Activated T-cell treated with anti-CD3 and anti-CD28 coated beads for 48 hours (primary cell): ENCODE results near the gene LDB2.
"Not testable (repeated sequence)": the region's sequence is repeated elsewhere in the genome, so short reads cannot be mapped to it uniquely, and the experiment has no call there.

Experiments
- DNase-seq: peaks from one replicate; pipeline ENCODE4 v3.0.0-alpha.2; 2020; ENCODE audit warnings: low read depth

LDB2 gene

GRCh38 chr4:16596267-16596666 lies 302.2 kb downstream of the LDB2 start:
- DNase-seq, result no peak

DNA sequence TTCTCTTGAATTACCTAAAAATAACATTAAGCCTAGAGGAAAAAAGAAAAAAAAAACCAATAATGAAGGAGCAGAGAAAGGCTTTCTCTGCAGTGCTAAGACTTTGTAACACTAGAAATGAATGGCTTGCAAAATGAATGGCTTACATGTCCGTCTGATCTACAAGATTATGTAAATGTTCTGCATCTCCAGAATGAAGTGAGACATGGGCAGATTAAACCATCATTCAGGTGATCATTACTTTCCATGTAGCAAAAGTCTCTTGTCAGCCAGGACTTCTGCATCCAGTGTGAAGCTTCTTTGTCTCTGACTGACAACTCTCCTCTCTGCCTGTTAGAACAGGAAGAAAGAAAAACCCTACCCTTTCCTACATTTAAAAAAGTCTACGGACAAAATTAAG lies 304.3 kb downstream of the LDB2 start:
- no peak for DNase-seq

- DNase-seq, result no peak
These were observed 305.1 kb downstream of the LDB2 start for GRCh38 chr4:16593386-16593785.

- DNase-seq, result no peak
These were observed 307.1 kb downstream of the LDB2 start for GRCh38 chr4:16591272-16591826.

DNA sequence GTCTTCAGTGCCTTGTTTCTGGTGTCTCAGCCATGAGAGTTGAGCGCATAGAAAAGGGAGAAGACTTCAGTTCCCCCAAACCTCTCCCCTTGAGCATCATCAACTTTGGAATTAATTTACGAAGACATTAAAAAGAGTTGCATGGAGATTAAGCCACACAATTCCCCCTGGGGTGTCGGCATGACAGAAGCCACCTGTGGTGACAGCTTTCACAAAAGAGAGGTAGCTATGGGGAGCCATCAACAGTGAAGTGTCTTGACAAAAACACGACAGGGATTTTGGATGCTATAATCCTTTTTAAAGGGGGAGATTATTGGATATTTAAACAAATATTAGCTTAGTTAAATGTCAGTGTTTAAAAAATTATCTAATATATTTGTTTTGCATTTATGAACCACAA lies 307.6 kb downstream of the LDB2 start:
- DNase-seq, result no peak

- no peak for DNase-seq
These were observed 309.8 kb downstream of the LDB2 start for GRCh38 chr4:16588651-16589050.

- DNase-seq, result no peak
These were observed 310.3 kb downstream of the LDB2 start for GRCh38 chr4:16588149-16588548.

DNA sequence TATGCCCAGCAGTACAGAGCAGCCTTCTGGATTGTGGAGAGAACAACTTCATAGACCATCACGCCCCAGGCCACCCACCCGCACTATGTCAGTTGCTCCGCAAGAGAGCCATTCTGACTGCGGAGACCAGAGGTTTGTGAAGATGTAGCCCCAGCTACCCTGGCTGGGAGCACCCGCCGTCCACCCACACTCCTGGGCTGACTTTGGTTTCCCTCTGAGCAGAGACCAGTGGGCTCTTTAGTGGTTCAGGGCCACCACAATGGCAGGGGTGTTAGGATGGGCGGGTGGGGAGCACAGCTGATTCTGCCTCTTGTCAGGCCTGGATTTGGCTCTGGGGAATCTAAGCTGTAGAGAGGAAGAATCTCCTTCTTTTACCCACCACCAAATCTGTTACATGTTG lies 313.4 kb downstream of the LDB2 start:
- DNase-seq, result no peak

DNA sequence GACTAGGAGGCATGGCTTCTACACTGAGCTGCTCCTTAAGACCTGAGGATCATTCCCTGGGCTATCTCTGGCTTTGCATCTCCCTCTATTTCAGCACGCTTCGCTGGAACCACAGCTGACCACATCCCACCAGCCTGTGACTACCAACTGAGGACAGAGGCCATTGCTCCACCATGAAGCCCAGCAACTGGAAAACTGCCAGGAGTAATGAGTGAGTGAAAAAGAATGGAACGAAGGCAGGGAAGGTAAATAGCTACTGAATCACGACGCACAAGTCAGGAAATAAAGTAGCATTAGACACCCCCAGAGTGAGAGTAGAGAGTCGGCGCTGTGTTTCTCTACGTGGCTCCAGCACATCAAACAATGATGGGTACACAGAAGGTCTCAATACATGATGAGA lies 314.7 kb downstream of the LDB2 start:
- DNase-seq, result no peak

DNA sequence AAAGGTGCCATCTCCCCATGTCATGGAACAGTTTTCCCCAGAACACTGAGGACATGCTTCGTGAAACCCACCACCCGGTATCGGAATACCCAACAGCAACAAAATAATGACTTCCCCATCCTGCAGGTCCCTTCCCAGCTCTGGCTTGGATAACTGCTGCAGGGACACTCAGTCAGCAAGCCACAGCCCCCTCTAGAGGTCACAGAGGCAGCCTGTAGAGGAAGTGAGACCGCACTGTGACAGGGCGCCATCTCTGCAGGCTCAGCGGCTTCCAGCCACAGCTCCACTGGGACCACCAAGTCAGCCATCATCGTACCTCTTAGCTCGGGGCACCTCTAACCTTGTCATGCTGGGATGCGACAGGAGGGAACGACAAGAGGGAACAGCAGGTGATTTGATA lies 315.9 kb downstream of the LDB2 start:
- DNase-seq, result no peak

GRCh38 chr4:16582036-16582435 lies 316.4 kb downstream of the LDB2 start:
- no peak for DNase-seq

DNA sequence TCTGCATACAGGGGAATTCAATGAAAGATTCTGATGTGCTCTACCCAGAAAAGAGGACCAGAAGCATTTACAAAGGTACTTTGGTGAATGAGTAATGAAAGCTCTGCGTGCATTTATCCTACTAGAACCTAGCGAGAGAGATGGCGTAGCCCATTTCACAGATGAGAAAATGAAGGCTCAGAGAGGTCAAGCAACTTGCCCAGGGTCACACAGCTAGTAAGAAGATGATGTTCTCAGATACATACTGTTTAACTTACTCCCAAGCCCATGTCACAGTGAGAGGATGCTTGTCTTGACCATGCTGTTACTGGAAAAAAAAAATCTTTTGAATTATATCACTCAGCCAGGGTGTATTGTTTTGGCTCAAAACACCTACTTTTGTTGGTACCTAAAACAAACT lies 317.3 kb downstream of the LDB2 start:
- no peak for DNase-seq

GRCh38 chr4:16580514-16580913 lies 317.9 kb downstream of the LDB2 start:
- DNase-seq, result no peak

DNA sequence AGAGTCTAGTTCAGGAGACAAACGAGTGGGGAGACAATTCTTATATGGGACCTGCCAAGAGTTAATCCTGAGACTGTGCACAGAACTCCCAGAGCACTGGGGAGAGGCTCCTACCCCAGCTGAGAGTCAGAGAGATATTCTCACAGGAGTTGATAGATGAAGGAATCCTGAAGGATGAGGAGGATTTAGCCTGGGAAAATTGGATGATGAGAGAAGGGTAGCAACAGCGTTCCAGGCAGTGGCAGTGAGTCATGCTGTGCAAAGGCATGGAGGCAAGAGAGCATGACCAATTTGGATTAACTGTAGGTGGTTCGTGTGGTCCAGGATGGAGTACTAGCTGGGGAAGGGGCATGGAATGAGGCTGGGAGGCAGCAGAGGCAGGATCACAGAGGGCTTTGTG lies 318.6 kb downstream of the LDB2 start:
- no peak for DNase-seq

- DNase-seq, result no peak
These were observed 321.3 kb downstream of the LDB2 start for GRCh38 chr4:16577177-16577576.

GRCh38 chr4:16574981-16575380 lies 323.5 kb downstream of the LDB2 start:
- DNase-seq, result no peak

- no peak for DNase-seq
These were observed 324.7 kb downstream of the LDB2 start for GRCh38 chr4:16573739-16574138.

DNA sequence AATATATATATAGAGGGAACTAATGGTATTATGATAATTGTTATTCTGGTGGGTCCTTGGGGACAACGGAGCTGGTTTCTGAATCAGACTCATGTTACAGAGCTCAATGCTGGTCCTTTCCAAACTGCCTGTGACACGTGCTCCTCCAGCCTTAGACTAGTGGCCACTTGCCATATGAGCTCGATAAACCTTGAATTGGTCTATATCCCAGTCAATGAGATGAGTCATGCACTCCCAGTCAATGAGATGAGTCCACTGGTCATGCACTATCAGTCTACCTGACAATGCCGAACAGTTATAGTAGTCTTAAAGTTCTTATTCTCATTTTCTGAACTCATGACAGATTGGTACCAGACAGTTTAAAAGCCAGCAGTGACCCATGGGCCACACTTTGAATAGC lies 325.2 kb downstream of the LDB2 start:
- no peak for DNase-seq

DNA sequence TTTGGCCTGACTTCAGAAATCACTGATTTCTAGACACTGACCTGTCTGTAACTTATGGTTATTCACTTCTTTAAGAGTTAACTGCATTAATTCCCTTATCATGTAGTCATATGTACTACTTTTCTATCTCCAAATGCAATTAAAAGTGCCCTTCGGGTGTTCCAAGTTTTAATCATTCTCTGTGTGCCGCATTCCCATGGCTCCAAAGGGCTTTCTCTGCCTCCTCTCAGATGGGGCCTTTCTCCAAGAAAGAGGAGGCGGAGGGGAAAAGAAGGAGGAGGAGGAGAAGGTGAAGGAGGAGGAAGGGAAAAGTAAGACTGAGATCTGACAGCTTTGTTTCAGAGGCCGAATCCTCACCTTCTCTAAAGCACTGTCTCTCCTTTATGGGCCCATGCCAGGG lies 325.8 kb downstream of the LDB2 start:
- DNase-seq, result no peak

DNA sequence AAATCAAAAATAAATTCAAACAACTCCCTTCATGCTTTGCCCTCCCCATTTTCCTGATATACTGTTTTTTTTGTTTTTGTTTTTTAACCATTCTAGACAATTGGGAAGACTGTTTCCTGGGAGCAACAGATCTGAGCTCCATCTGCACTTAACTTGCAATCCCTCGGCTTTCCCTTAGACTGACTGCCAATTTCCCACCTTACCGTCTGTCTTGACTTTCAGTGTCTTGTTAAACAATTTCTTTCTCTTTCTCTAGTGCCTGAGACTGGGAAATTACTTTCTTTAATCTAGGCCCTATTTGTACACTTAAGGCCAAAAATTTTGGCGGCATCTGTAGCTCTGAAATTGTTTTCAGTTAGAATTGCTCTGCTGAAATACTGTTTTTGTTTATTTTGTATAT lies 326.3 kb downstream of the LDB2 start:
- DNase-seq, result no peak

- no peak for DNase-seq
These were observed 328.7 kb downstream of the LDB2 start for GRCh38 chr4:16569790-16570189.

GRCh38 chr4:16557316-16557715 lies 341.1 kb downstream of the LDB2 start:
- not testable (repeated sequence) for DNase-seq

DNA sequence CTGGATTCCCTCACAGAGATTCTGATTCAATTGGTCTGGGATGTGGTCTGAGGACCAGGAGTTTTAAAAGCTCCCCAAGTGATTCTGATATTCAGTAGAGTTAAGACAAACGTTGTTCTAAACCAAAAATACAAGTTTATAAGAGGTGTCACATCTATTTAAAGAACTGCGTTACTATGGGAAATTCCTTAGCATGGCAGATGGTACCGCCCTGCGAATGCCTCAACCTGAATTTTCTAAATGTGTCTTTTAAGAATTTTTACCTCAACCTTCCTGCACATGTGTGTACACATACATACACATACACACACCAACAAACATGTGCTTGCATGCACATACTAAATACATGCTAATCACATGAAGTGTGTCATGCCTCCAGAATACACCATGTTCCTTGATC lies 343.3 kb downstream of the LDB2 start:
- no peak for DNase-seq

DNA sequence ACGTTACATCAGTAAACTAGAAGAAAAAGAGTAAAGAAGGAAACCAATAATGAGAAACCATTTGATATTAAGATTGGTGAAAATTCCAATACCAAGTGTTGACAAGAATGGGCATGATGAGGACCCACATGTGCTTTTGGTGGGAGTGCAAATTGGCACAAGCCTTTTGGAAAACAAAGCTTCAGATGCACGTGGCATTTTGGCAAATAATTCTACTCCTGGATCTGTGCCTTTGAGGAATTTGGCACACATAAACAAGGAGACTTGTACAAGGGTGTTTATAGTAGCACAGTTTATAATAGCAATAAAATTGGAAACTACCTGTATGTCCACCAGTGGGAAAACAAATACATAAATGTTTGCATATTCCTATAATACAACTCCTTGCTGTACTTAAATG lies 347.9 kb downstream of the LDB2 start:
- no peak for DNase-seq

GRCh38 chr4:16545656-16546055 lies 352.8 kb downstream of the LDB2 start:
- DNase-seq, result no peak
